ENCODE data around the gene SYNPO2.

GRCh38 chr4:118904418-118904817 lies 15.8 kb downstream of the SYNPO2 start:
- TF ChIP-seq, protein P1, sequence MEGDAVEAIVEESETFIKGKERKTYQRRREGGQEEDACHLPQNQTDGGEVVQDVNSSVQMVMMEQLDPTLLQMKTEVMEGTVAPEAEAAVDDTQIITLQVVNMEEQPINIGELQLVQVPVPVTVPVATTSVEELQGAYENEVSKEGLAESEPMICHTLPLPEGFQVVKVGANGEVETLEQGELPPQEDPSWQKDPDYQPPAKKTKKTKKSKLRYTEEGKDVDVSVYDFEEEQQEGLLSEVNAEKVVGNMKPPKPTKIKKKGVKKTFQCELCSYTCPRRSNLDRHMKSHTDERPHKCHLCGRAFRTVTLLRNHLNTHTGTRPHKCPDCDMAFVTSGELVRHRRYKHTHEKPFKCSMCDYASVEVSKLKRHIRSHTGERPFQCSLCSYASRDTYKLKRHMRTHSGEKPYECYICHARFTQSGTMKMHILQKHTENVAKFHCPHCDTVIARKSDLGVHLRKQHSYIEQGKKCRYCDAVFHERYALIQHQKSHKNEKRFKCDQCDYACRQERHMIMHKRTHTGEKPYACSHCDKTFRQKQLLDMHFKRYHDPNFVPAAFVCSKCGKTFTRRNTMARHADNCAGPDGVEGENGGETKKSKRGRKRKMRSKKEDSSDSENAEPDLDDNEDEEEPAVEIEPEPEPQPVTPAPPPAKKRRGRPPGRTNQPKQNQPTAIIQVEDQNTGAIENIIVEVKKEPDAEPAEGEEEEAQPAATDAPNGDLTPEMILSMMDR (IDR thresholded peaks at IDR 0.05): no peak
- TF ChIP-seq POLR2A (IDR thresholded peaks at IDR 0.05): no peak

All from testis (tissue), 2 donors.